GM18526 (cell line): ENCODE data around the gene ASCL2.

Source experiments
- POLR2A ChIP-seq: IDR thresholded peaks from 3 replicates; pipeline ENCODE4 v1.6.1; 2011; ENCODE audit not compliant: insufficient read length; ENCODE audit errors: extremely low read depth

The ASCL2 gene

DNA sequence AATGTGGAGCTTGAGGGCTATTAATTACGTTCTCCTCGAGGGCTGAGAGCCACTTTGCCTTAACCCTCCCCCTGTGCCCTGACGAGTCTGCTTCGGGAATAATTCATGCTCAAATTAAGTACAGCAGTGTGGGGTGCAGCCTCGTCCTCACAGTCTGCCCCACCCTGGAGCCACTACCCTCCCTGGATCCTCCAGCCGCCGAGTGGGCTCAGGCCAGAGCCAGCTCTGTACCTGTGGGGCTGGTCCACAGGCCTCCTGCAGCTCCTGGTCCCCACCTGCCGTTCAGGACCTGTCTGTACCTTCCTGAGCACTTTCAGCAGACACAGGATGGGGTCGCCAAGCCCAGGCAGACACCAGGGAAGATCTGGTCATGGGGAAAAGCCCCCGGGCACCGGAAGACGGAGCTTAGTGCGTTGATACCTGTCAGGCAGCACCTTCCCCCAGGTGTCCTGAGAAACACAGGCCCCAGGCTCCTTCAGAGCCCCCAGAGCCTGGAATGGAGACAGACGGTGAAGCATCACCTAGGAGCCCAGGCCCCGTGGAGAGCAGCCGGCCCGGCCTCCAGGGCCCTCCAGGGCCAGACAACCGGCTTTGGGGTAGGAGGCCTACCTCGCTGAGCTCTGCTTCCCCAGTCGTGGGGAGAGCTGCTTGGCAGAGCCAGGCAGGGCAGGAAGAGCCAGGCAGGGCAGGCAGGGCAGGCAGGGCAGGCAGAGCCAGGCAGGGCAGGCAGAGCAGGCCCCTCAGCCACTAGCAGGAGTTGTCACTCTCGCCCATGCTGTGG, 41.2 kb upstream of the ASCL2 start:
- TF ChIP-seq POLR2A = no peak

DNA sequence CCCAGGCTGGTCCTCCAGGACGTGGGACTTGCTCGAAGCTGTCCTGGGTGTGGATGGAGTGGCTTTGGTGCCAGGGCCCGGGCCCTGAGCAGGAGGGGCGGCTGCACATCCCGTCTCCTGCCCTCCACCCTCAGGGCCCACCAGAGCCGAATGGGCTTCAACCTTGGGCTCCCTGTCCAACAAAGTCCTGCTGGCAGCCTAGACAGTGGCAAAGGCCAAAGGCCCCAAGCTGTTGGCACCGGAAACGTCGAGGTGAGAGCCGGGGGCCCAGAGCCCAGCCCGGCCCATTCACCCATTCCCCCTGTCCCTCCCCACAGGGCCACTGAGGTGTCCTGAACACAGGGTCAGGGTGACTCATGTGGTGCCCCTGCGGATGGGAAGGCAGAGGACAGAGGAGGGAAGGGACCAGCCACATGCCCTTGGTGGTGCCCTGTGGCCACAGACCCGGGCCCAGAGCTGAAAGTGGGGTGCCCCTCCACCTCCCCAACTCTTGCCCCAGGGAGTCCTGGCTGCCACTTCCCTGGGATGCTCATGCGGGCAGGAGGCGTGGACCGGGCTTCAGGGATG, 40.5 kb upstream of the ASCL2 start:
- TF ChIP-seq POLR2A = no peak

DNA sequence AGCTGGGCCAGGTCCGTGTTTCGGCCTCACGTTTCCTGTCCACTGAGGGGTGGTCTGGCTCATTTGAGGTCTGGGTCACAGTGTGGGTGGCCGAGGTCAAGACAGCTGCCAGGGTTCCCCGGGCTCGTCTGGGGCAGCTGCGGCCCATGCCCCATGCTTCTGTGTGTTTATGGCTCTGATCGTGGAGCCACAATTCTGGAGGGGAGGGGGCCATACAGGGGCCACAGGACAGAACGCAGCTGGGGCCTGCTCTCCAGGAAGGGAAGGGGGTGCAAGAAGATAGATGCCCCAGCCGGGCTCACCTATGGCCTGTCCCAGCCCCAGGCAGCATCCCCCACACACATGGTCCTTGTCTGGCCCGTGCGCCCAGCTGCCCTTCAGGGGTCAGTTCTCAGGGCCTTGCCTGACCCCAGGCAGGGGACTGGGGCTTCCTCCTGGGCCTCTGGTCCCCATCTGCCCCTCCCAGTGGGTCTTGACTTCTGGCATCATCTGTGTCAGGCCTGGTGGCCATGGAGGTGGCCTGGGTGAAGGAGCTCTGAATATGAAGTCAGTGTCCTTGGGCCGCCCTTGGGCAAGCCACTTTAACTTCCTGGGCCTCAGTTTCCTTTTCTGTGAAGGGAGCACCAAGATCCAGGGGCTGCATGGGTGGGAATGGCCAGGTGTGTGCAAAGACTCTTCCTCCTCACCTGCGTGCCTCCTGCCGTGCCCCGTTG, 39.8 kb upstream of the ASCL2 start:
- TF ChIP-seq POLR2A = no peak

DNA sequence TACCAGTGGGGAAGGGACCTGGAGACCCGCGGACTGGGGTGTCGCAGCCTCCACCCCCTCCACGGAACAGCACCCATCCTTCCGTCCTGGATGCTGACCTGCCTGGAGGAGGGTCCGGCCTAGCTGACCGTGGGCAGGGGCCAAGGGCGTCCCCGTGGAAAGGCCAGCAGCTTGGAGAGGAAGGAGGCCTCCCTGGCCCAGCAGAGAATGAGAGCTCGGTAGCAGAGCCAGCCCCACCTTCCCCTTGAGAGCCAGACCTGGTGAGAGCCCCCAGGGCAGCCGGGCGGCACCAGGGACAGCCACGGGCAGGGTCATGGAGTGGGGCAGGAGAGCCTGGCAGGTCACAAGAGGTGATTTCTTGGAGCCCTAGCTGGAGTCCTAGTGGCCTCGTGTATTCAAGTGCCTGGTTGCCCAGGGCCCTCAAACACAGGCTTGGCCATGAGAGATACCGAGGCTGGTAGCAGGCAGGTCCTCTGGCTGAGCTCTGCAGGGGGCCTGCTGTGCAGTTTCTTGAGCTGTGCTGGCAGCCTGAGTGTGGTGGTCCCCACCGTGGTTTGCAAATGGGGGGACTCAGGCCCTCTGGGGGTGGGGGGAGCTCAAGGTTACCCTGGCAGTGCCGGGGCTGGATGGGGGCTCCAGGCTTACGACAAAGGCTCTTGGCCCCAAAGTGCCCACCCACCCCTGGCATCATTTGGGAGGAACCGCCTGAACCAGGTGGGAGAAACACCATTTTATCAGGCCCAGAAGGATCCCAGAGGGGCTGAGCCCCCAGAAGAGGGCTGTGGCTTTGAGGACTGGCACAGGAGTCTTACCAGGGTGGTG, 39.1 kb upstream of the ASCL2 start:
- no peak for TF ChIP-seq POLR2A

DNA sequence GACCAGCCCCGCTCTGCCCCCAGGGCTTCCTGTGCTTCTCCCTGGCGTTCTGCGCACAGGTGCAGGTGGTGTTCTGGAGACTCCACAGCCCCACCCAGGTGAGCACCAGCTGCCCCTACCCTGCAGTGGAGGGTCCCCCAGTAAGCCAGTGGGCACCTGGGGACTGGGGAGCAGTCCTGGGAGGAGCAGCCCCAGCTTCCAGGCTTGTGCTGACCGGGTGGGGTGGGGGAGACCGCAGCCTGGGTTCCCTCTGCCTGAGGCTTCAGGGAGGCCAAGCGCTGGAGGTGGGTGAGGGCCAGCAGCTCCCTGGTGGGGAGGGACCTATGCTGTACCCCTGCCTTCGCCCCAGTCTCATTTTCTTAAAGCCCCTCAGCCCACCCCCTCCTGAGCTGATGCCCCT, 38.3 kb upstream of the ASCL2 start:
- no peak for TF ChIP-seq POLR2A

DNA sequence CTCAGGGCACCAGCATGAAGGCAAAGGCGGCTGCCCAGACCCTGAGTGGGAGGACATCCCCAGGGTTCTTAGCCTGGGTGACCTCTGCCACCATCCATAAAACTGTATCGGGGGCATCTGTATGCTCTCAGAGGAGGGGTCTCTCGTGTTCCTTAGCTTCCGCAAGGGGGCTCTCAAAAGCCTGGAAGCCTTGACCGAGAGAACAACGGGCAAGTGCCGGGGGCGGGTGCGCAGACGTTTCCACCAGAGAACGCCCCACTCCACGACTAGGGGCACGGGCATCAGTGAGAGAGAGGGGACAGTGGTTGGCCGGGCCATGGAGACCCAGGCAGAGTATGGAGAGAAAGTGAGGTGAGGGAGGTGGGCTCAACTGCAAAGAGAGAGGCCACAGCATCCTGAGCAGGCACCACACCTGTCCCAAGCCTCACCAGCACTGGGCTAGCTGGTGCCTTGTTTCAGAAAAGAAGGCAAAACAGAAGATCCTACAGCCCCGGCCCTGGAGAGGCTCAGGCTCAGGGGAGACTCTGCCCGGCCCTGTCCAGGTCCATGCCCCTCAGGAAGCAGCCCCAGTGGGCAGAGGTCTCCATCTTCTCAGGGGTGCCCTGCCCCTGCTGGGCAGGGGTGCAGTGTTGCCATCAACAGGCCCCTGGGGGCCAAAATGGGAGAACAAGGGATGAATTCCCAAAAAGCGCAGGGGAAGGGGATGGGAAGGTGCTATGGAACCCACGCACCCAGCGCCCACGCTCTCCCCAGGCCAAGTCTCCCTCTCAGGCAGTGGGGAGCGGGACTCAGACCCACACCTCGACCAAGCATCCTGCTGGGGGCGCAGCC, 37.3 kb upstream of the ASCL2 start:
- TF ChIP-seq POLR2A = no peak

DNA sequence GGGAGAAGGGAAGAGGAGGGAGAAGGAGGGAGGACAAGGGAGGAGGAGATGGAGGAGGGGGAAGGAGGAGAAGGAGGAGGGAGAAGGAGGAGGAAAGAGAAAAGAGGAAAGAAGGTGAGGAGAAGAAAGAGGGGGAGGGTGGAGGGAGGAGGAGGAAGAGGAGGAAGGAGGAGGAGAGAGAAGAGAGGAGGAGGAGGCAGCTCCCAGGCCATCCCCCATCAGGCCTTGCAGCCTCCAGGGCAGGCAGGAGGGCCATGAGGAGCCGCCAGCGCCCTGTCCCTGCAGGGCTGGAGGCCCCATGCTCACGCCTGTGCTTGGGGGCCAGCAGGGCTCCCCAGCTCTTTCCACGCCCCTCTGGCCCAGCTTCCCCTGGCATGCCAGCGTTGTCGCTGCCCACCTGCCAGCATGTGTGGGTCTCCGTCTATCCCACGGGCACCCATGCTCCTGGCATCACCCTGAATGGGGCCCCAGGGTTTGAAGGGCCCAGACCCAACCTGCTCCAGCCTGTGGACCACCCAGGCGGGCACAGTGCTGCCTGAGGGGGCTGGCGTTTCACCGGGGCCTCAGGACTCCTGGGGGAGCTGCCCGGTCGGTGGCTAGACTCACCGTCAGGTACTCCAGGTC, 36.6 kb upstream of the ASCL2 start:
- no peak for TF ChIP-seq POLR2A

DNA sequence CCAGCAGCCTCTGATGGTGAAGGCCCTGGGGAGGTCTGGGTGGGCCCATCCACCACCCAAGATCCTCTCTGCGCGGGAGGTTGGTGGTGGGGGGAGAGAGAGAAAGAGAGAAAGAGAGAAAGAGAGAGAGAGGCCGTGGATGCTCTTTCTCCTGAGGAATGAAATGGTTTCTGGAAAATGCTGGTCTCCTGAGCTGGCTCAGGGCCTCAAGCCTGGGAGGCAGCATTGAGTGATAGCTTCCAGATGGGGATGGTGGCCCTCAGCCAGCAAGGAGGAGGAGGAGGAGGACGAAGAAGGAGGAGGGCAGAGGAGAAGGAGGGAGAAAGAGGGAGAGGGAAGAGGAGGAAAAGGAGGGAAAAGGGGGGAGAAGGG, 36.0 kb upstream of the ASCL2 start:
- TF ChIP-seq POLR2A = no peak

DNA sequence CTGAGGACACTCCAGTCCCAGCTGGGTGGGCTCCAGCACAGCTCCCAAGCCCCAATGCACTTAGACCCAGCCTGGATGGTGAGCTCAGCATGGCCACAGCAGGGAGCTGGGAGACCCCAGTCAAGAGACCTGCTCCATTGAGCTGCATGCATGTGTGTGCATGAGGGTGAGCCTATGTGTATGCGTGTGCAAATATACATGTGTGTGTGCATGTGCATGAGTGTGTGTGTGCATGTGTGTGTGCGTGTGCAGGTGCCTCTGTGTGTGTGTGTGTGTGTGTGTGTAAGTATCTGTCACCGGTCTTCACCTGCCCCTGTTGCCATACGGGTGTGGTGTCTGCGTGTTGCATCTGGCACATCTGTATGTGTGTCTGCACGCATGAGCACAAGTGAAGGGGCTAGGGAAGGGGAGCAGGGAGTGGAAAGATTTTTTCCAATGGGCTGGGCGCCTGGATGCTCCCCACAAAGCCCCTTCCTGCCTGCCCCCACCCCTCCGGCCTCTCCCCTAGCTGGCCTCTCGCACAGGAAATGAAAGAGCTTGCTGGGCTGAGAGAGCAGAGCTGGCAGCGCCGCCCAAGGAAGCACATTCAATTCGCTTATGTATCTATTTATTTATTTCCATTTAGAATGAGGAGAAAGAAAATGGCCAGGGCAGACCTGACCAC, 35.5 kb upstream of the ASCL2 start:
- TF ChIP-seq POLR2A = no peak

DNA sequence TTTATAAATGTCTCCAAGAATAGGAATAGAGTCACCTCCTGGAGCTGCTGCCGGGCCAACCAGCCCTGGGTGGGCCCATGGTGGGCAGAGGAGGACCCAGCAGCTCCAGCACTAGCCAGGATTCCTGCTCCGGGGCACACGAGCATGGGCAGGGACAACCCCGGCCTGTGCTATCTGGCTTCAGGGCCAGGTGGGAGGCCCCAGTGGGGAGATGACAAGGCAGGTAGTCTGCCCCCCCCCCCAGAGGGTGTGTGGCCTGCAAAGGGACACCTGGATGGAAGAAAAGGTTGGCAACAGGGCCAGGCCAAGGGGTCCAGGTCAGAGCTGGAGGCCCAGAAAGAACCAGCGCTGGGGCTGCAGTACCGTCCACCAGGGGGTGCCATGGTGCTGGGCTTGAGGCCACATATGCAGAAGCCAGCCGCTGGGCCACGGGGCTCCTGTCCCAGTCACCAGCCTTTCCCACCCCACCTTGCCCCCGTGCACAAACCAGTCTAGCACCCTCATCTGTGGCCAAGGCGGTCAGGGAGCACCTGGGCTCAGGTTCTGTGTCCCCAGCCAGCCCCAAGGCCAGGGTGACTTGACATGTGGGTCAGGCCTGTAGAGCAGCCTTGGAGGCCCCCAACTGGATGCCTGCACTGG, 34.9 kb upstream of the ASCL2 start:
- TF ChIP-seq POLR2A = no peak

DNA sequence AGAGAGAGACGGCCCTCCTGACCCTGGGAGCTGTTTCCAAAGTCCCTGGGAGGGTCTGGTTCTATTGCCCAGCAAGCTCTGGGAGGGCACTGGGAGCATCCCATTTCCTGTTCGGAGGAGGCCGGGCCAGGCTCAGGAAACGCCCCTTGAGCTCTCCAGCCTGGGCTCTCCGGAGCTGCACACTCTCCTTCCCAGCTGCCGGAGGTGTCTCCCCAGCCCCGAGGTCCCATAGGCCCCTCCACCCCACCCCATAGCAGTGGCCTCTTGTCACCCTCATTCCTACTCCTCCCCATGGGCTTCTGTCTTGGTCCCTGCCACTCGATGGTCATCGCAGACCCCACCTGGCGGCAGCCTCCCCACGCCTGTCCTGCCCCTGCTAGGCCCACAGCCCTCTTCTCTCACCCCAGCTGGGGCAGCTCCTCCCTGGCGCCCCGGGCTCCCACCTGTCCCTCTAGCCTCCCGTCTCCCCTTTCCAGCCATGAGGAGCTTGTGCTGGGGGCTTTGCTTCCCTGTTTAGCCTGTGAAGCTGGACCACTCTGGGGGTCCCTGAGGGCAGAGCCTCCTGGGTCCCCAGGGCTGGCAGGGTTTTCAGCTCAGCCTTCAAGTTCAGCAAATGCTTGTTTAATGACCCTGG, 34.2 kb upstream of the ASCL2 start:
- TF ChIP-seq POLR2A = no peak

DNA sequence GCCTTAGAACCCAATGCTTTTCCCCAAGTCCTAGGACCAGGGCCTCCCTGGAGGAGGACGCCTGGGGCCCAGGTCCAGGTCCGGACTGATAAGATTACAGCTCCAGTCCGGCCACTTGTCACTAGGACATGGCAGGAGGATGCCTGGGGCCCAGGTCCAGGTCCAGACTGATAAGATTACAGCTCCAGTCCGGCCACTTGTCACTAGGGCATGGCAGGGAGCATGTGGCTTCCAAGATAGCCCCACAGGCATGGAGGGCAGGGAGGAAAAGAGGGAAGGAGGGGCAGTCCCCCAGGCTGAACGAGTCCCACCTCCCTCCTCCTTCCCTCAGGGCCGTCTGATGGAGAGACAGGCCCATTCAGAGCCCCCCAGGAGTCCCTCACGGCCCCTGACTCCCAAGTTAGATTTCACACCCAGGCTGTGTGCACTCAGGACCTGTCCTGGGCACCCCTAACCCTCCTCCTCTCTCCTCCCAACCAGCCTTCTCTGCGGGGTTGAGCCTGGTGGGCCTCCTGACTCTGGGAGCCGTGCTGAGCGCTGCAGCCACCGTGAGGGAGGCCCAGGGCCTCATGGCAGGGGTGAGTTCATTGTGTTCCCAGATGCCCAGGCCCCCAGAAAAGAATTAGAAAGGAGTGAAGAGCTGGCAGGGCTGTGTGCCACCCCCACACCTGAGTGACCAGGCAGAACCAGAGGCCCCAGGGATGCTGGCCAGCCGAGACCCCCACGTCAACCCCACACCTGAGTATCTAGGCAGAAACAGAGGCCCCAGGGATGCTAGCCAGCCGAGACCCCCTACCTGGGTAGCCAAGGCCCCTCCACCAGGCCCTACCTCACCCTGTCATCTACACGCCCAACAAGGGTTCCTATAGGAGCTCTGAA, 33.5 kb upstream of the ASCL2 start:
- no peak for TF ChIP-seq POLR2A
